Activated T-cell treated with anti-CD3 and anti-CD28 coated beads for 24 hours (primary cell): ENCODE measurements around the gene SREK1.
"Not testable (repeated sequence)": the region's sequence is repeated elsewhere in the genome, so short reads cannot be mapped to it uniquely, and the experiment has no call there.

Experiments
- DNase-seq: peaks from one replicate; pipeline ENCODE4 v3.0.0-alpha.2; 2020; ENCODE audit warnings: low read depth

The SREK1 gene, protein sequence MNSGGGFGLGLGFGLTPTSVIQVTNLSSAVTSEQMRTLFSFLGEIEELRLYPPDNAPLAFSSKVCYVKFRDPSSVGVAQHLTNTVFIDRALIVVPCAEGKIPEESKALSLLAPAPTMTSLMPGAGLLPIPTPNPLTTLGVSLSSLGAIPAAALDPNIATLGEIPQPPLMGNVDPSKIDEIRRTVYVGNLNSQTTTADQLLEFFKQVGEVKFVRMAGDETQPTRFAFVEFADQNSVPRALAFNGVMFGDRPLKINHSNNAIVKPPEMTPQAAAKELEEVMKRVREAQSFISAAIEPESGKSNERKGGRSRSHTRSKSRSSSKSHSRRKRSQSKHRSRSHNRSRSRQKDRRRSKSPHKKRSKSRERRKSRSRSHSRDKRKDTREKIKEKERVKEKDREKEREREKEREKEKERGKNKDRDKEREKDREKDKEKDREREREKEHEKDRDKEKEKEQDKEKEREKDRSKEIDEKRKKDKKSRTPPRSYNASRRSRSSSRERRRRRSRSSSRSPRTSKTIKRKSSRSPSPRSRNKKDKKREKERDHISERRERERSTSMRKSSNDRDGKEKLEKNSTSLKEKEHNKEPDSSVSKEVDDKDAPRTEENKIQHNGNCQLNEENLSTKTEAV

DNA sequence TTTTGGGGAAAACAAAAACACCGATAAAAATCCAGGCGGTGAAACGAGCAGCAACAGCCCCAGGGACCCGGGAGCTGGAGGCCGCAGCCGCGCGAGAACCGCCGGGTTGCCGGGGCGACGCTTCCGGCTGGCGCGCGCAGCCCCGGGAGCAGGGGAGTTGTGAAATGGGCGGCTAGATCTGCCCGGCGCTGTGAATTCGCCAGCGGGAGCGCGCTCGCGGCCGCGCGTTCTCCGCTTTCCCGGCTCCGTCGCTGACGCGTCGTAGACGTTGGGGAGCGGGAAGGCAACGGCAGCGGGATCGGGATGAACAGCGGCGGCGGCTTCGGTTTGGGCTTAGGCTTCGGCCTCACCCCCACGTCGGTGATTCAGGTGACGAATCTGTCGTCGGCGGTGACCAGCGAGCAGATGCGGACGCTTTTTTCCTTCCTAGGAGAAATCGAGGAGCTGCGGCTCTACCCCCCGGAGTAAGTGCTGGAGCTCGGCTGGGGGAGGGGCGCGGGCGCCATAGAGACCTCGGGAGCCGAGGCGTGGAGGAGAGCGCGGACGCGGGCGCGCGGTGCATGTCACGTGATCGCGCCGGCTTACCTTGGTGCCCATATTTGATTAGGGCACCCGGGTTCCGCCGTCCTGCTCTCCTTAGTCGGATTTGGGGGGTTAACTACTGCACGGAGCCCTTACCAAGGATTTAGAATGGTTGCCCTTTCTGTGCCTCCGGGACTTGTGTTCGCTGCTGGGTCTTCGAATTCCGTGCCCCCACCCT lies at the start of gene SREK1:
Gene SREK1 (plus strand): TSS at position 227 of the 760 bp plus-strand sequence. CDS start 77 bp downstream, at position 304.
- DNase-seq, result peak; percentile 85

DNA sequence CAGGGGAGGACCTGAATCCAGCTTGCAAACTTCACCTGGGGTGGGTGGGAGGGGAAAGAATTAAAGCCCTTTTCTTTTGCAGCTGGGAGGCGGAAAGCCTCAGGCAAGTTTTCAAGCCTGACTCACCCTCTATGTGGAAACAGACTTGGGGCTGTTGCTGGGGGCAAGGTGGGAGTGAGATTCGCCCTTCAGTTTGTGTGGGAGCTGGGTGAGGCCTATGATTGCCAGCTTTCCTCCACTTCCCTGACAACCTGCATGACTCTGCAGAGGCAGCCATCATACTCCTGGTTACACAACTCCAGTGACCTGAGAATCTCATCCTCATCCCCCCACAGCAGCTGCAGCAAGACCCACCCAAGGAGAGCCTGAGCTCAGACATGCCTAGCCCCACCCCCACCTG lies 43.2 kb upstream of the SREK1 start:
- no peak for DNase-seq

DNA sequence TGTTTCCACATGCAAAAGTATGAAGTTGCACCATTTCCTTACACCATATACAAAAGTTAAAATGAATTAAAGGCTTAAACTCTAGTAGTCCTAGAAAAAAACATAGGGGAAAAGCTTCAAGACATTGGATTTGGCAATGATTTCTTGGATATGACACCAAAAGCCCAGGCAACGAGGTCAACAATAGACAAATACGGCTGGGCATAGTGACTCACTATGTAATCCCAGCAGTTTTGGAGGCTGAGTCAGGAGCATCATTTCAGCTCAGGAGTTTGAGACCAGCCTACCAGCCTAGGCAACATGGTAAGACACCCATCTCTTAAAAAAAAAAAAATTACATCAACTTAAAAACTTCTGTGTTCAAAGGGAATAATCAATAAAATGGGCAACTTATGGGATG lies 30.9 kb upstream of the SREK1 start:
- DNase-seq, result no peak

- DNase-seq, result no peak
Measured at GRCh38 chr5:66118304-66118703, 25.8 kb upstream of the SREK1 start.

GRCh38 chr5:66122379-66123034 lies 21.6 kb upstream of the SREK1 start:
- DNase-seq, result no peak

DNA sequence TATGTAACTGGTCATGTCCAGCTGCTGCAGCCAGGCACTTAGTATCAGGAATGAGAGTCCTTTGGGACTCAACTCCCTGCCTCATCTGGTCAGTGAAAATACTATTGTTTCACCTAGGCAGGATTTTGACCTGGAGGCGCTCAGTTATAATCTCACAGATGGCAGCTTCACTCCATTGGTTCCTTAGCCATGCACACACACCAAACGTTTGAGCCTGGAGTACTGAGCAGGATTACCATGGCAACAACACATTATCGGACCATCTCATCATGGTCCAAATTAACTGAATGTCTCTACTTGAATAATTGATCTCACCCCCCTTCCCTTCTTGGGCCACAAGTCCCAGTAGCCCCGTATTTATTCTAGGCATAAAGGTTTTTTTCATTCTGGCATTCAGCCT lies 15.0 kb upstream of the SREK1 start:
- DNase-seq, result no peak

GRCh38 chr5:66130493-66130892 lies 13.6 kb upstream of the SREK1 start:
- no peak for DNase-seq

DNA sequence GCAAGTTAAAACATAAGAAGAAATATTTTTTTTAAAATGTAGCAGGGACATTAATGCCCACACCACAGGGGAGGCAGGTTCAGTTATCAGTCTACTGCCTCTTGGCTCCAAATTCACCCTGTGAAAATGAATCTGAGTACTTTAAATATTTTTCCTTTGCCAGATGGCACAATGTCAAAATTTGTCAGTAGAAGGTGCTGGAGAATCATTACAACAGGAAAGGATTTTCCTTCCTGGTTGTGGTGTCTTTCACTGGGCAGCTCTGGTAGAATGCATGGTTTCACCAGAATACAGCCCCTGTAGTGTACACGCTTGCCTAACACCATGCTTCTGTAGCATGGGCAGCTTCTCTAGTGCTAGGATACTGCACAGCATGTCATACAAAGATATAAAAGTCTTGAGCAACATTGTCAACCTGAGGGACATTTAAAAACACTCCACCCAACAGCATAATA lies 9.7 kb upstream of the SREK1 start:
- no peak for DNase-seq

DNA sequence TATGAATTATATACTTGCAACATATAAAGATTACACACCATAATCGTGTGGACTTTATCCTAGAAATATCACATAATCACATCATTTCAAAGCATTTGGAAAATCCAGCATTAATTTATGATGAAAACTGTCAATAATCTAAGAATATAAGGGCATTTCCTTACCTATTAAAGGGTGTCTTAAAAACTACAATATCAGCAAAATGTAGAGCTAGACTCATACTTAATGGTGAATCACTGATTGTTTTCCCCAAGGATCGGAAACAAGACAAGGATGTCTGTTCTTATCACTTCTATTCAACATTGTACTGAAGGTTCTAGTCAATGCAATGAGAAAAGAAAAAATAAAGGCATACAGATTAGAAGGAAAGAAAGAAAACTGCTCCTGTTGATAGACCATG lies 8.0 kb upstream of the SREK1 start:
- DNase-seq, result no peak

DNA sequence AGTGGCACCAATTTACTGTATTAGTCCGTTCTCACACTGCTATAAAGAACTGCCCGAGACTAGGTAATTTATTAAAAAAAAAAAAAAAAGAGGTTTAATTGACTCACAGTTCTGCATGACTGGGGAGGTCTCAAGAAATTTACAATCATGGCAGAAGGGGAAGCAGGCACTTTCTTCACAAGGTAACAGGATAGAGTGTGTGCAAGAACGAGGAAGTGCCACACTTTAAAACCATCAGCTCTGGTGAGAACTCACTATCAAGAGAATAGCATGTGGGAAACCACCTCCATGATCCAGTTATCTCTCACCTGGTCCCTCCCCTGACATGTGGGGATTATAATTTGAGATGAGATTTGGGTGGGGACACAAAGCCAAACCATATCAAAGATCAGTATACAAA lies 7.2 kb upstream of the SREK1 start:
- DNase-seq, result not testable (repeated sequence)

DNA sequence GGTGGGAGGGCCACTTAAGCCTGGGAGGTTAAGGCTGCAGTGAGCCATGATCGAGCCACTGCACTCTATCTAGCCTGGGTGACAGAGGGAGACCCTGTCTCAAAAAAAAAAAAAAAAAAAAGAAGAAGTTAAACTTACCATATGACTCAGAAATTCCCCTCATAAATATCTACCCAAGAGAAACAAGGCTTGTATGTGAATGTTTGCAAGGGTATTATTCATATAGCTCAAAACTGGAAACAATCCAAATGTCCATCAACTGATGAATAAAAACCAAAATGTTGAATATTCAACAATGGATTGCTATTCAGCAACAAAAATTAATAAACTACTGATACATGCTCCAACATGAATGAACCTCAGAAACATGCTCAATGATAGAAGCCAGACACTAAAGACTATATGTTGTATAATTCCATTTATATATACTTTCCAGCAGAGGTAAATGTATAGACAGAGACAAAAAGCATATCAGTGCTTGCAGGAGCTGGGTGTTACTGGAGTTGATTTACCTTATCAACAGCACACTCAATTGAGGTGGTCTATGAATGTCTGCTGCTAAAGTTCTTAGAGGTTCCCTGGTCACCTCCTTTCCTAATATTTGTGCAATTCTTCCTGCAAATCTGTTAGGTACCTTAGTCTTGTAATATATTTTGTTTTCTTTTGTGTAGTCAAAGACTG lies 5.3 kb upstream of the SREK1 start:
- DNase-seq, result no peak

DNA sequence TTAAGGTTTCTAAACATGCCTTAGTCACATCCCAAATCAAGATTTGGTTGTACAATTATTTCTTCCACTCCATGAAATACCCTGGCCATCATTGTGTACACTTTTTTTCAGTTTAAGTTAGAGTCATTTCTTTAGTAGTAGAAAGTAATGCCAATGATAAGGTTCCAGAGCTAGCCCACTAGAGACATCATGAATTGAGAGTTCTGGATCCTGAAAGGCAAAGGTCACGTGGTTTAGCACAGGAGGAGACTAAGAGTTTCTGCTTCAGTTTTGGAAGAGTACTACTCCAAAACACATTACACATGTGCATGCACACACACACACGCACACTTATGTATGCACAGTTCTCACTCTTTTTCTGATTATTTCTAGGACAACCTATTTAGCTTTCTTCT lies 4.8 kb upstream of the SREK1 start:
- no peak for DNase-seq

DNA sequence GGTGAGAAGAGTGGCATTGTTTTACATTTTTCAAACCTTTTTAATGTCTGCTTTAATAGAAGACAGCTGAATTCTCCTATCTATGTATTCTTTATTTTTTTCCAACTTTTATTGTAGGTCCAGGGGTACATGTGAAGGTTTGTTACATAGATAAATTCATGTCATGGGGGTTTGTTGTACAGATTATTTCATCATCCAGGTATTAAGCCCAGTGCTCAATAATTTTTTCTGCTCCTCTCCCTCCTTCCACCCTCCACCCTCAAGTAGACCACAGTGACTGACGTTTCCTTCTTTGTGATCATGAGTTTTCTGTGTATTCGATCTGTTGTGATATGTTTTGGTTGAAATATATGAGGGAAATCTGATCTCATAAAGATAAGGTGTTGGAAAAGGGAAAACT lies 1.7 kb upstream of the SREK1 start:
- DNase-seq, result no peak

DNA sequence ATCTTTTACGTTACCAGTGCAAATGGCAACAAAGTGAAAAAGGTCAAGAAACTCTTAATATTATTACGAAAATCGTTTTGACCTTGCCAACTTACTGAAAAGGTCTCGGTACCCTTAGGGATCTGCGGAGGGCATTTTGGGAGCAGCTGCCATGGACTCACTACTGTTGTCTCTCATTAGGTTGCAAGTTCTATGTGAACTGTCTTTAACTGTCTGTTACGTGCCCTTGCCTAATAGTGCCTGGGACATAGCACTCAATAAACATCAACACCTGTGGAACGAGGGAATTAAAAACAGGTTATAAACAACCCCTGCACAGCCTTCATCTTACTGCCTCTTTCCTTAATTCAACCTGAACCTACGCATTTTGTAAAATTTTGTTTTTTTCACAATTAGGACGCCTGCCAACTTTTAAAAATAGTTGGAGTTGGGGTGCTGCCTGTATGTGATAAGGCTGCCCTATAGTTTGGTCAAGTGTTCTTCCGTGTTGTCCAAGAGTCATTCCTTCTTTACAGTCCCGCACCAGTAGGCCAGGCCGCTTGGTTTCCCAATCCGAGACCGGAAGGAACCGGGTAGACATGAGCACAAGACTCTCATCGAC lies 527 bp upstream of the SREK1 start:
- DNase-seq, result no peak

- no peak for DNase-seq
Measured at GRCh38 chr5:66144834-66145390, 812 bp downstream of the SREK1 start.

DNA sequence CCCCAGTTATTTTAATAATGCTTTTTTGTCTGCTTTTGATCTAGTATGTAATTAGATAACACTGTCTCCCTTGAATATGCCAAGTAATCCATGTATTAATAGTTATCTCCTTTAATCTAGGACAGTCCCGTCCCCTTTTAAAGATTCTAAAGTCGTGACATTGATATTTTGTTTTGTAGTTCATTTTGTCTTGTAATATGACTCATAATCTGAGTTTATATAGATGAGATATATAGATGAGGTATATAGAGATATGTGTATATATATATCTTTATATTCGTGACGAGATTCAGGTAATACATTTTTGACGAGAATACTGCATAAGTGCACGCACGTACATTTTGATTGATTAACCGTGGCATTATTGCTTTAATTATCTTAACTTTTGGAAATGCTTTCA lies 1.6 kb downstream of the SREK1 start:
- DNase-seq, result no peak

- no peak for DNase-seq
Measured at GRCh38 chr5:66149950-66150349, 5.8 kb downstream of the SREK1 start.

DNA sequence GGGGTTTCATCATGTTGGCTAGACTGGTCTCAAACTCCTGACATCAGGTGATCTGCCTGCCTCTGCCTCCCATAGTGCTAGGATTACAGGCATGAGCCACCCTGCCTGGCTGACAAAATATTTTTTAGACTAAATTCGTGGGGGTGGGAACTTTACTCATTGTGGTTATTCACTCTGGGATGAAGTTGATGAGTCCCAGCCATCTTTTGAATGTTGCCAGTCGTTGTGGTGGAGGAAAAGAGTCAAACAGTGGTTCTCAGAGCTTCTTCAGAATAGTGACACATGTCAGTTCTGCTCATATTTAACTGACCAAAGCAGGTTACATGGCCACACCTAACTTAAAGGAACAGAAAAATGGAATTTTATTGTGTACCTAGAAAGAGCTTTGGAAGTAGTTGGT lies 6.9 kb downstream of the SREK1 start:
- DNase-seq, result no peak

DNA sequence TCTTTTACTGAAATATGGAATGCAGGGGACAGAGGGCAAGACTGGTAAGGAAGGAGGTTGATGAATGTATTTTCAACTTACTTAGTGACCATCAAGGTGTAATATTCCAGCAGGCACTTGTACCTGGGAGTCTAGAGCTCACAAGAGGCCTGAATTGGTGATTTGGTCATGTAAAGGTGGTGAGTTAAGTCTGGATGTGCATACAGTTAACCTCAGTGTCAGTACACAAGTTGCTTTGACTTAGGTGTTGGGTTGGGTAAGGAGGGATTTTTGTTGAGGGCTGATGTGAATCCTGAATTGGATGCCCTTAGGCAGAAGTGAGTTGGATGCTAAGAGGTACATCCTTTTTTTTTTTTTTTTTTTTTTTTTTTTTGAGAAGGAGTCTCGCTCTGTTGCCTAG lies 7.4 kb downstream of the SREK1 start:
- DNase-seq, result no peak

DNA sequence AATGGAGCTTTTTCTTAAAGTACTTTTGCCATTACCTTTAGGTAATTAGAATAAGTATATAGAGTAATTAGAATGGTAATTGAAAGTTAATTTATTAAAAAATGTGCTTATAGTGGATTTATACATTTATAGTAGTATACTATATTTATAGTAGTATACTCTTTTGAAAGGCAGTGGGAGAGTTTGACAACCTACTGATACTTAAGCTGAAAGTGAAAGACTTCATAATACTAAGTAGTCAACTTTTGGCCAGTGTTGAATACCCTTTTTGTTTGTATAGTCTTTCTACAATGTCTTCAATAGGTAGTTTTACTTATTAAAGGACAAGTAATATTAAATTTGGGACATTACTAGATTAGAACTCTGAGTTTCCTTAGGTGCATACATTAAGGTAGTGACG lies 12.9 kb downstream of the SREK1 start:
- DNase-seq, result no peak

- no peak for DNase-seq
Measured at GRCh38 chr5:66161356-66161755, 17.3 kb downstream of the SREK1 start.
